H9 (cell line): ENCODE results near the gene ZNF593. TPM values are rescaled to one million over a fixed set of nuclear protein-coding genes. Genes with fewer than 3 reads are reported as not detected.

ENCODE experiments used
- DNase-seq: peaks from one replicate; pipeline ENCODE4 v3.0.0-alpha.2; 2017
- H2AFZ ChIP-seq: one replicate; pipeline ENCODE4 v1.6.1; 2013; ENCODE audit warnings: mild to moderate bottlenecking, low read length, control low read depth, moderate library complexity
- H2AK5ac ChIP-seq: 2 replicates; pipeline ENCODE4 v1.6.1; 2013; ENCODE audit warnings: low read length, control low read depth, mixed read lengths; ENCODE audit not compliant: insufficient read length
- H2BK120ac ChIP-seq: one replicate; pipeline ENCODE4 v1.6.1; 2013; ENCODE audit warnings: low read depth, mild to moderate bottlenecking, low read length, control low read depth, inconsistent platforms; ENCODE audit not compliant: poor library complexity, severe bottlenecking
- H2BK12ac ChIP-seq: 2 replicates; pipeline ENCODE4 v1.6.1; 2013; ENCODE audit warnings: low read length, control low read depth, mixed read lengths, low read depth; ENCODE audit not compliant: insufficient read length
- H2BK15ac ChIP-seq: 2 replicates; pipeline ENCODE4 v1.6.1; 2013; ENCODE audit warnings: low read depth, low read length, control low read depth
- H2BK20ac ChIP-seq: one replicate; pipeline ENCODE4 v1.6.1; 2013; ENCODE audit warnings: low read depth, mild to moderate bottlenecking, low read length, control low read depth, inconsistent platforms; ENCODE audit not compliant: poor library complexity, severe bottlenecking
- H2BK5ac ChIP-seq: 2 replicates; pipeline ENCODE4 v1.6.1; 2013; ENCODE audit warnings: low read length, control low read depth, mixed read lengths; ENCODE audit not compliant: insufficient read length
- H3K14ac ChIP-seq: 2 replicates; pipeline ENCODE4 v1.6.1; 2013; ENCODE audit warnings: low read length, control low read depth; ENCODE audit not compliant: insufficient read depth
- H3K18ac ChIP-seq: 2 replicates; pipeline ENCODE4 v1.6.1; 2013; ENCODE audit warnings: low read depth, mild to moderate bottlenecking, mixed read lengths, low read length, control low read depth; ENCODE audit not compliant: insufficient read length
- H3K23ac ChIP-seq: 2 replicates; pipeline ENCODE4 v1.6.1; 2013; ENCODE audit warnings: low read length, control low read depth, mixed read lengths, low read depth; ENCODE audit not compliant: insufficient read length
- H3K23me2 ChIP-seq: 2 replicates; pipeline ENCODE4 v1.6.1; 2013; ENCODE audit warnings: low read depth, mild to moderate bottlenecking, mixed read lengths, low read length, control low read depth; ENCODE audit not compliant: insufficient read length, poor library complexity, severe bottlenecking
- H3K27ac ChIP-seq: 2 replicates; pipeline ENCODE4 v1.5.1; 2013; ENCODE audit warnings: low read length, control low read depth, mixed read lengths, low read depth; ENCODE audit not compliant: insufficient read length
- H3K27me3 ChIP-seq: 2 replicates; pipeline ENCODE4 v1.6.1; 2013; ENCODE audit warnings: low read length, control low read depth, inconsistent platforms; ENCODE audit not compliant: insufficient read depth
- H3K4ac ChIP-seq: 2 replicates; pipeline ENCODE4 v1.6.1; 2013; ENCODE audit warnings: low read depth, mild to moderate bottlenecking, control low read depth, inconsistent platforms, low read length, moderate library complexity
- H3K4me1 ChIP-seq: 2 replicates; pipeline ENCODE4 v1.6.1; 2013; ENCODE audit warnings: low read length, control low read depth, inconsistent platforms; ENCODE audit not compliant: insufficient read depth
- H3K4me2 ChIP-seq: 2 replicates; pipeline ENCODE4 v1.6.1; 2013; ENCODE audit warnings: low read length, control low read depth, mixed read lengths; ENCODE audit not compliant: insufficient read length, insufficient read depth
- H3K56ac ChIP-seq: 2 replicates; pipeline ENCODE4 v1.6.1; 2013; ENCODE audit warnings: low read depth, mild to moderate bottlenecking, mixed read lengths, low read length, control low read depth; ENCODE audit not compliant: insufficient read length
- H3K79me1 ChIP-seq: 2 replicates; pipeline ENCODE4 v1.6.1; 2013; ENCODE audit warnings: low read depth, mild to moderate bottlenecking, moderate library complexity, low read length, control low read depth, inconsistent platforms; ENCODE audit not compliant: insufficient read depth, poor library complexity, severe bottlenecking
- H3K79me2 ChIP-seq: 2 replicates; pipeline ENCODE4 v1.6.1; 2013; ENCODE audit warnings: low read length, control low read depth, inconsistent platforms; ENCODE audit not compliant: insufficient read depth
- H3K9ac ChIP-seq: 2 replicates; pipeline ENCODE4 v1.6.1; 2013; ENCODE audit warnings: low read length, control low read depth, mixed read lengths; ENCODE audit not compliant: insufficient read length; ENCODE audit errors: extremely low read depth
- H3K9me3 ChIP-seq: one replicate; pipeline ENCODE4 v1.6.1; 2013; ENCODE audit warnings: low read depth, low read length, inconsistent platforms; ENCODE audit not compliant: control insufficient read depth
- H3T11ph ChIP-seq: one replicate; pipeline ENCODE4 v1.6.1; 2013; ENCODE audit warnings: mild to moderate bottlenecking, low read length, control low read depth, inconsistent platforms
- H4K20me1 ChIP-seq: one replicate; pipeline ENCODE4 v1.6.1; 2013; ENCODE audit not compliant: control insufficient read depth, insufficient read length, insufficient read depth
- H4K5ac ChIP-seq: 2 replicates; pipeline ENCODE4 v1.6.1; 2013; ENCODE audit warnings: low read depth, mild to moderate bottlenecking, mixed read lengths, low read length, control low read depth; ENCODE audit not compliant: insufficient read length
- H4K8ac ChIP-seq: replicated peaks from 2 replicates; pipeline ENCODE4 v1.6.1; 2013; ENCODE audit warnings: low read length, control low read depth, mixed read lengths, low read depth; ENCODE audit not compliant: insufficient read length
- H4K91ac ChIP-seq: 2 replicates; pipeline ENCODE4 v1.6.1; 2013; ENCODE audit warnings: low read depth, mild to moderate bottlenecking, moderate library complexity, mixed read lengths, low read length, control low read depth; ENCODE audit not compliant: insufficient read length
- H3K27ac Mint-ChIP-seq, 3 experiments: 2 replicates in 2 of 3; 3 replicates in 1 of 3; pipeline ENCODE4 v1.8.0; 2020 to 2021; ENCODE audit warnings: mixed read lengths in 3 of 3, mild to moderate bottlenecking in 1 of 3, moderate library complexity in 1 of 3
- H3K27me3 Mint-ChIP-seq: 2 replicates; pipeline ENCODE4 v1.8.0; 2021; ENCODE audit warnings: low read depth, mild to moderate bottlenecking, moderate library complexity, mixed read lengths
- H3K36me3 Mint-ChIP-seq, 3 experiments: 2 replicates in 2 of 3; 3 replicates in 1 of 3; pipeline ENCODE4 v1.8.0; 2020 to 2021; ENCODE audit warnings: low read depth in 3 of 3, mixed read lengths in 3 of 3; ENCODE audit not compliant: insufficient read depth in 1 of 3
- H3K4me1 Mint-ChIP-seq, 2 experiments: 2 replicates each; pipeline ENCODE4 v1.8.0; 2020; ENCODE audit warnings: mixed read lengths in 2 of 2
- H3K4me3 Mint-ChIP-seq, 2 experiments: 2 replicates in 1 of 2; 3 replicates in 1 of 2; pipeline ENCODE4 v1.8.0; 2020 to 2021; ENCODE audit warnings: mild to moderate bottlenecking in 2 of 2, mixed read lengths in 2 of 2, moderate library complexity in 1 of 2
- H3K9me3 Mint-ChIP-seq, 2 experiments: 2 replicates in 1 of 2; 3 replicates in 1 of 2; pipeline ENCODE4 v1.8.0; 2020; ENCODE audit warnings: mild to moderate bottlenecking in 2 of 2, mixed read lengths in 2 of 2, moderate library complexity in 1 of 2
- WGBS: extraction: QIAGEN DNeasy Blood & Tissue Kit; methylation state at CpG from one replicate; pipeline ENCODE4 v1.1.7; 2013; ENCODE audit warnings: missing lambda C conversion rate, low lambda C conversion rate, mixed read lengths; ENCODE audit not compliant: insufficient read length; ENCODE audit errors: extremely low coverage; 5-methylcytosine and 5-hydroxymethylcytosine counted together
- total RNA-seq: library from RNA; stranded (reverse); gene quantifications from 2 replicates; pipeline ENCODE4 v1.2.1, GENCODE V29; 2021
- TF ChIP-seq, protein P1 (sequence below): fragments of 200-600 bp; sonication (generic); conservative IDR thresholded peaks from 3 replicates; pipeline ENCODE4 v1.8.0; 2021; ENCODE audit warnings: antibody characterized with exemption, mild to moderate bottlenecking

Gene ZNF593
- total RNA-seq, 1 experiment from 2014 or later, result 48.2 TPM

DNA sequence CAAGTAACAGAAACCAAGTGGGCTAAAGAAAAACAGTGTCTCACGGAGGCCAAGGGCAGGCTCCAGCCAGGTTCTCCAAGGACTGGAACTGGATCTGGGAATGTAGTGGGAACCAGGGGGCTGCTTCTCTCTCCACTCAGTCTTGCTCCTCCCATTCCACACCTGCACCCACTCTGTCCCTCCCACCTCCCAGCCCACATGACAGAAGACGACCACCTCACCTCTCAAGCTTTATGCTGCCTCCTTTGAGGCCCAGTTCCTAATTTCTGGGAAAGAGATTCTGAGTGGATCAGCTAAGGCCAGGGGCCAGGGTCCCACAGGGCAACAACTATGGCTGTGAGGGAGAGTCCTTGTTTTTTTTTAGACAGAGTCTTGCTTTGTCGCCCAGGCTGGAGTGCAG, 45.5 kb downstream of the ZNF593 start:
- H3K36me3 Mint-ChIP-seq, result no peaks in the 10 kb centered on the region
- no CpG with 5 or more reads among the region's 3 CpGs for WGBS

More for the DNA sequence above, 45.5 kb downstream of the ZNF593 start:
- no peak overlapping the region for H2BK15ac ChIP-seq
- H3K9ac ChIP-seq, result no peak overlapping the region
- H3K14ac ChIP-seq, result no peak overlapping the region
- Mint-ChIP-seq H3K4me3 (no peak overlapping the region), H3K4me1 (peaks cover 9 to 11% of the 10 kb centered on the region in 2 experiments), H3K9me3 (no peaks in the 10 kb centered on the region), H3K27ac (no peak overlapping the region), H3K27me3 (no peaks in the 10 kb centered on the region; the same call in none of the 2 replicates)
- H3K9me3 ChIP-seq, result no peaks in the 10 kb centered on the region
- H3K27ac ChIP-seq, result no peak overlapping the region
- H2BK120ac ChIP-seq, result no peak overlapping the region
- H2BK5ac ChIP-seq, result no peak overlapping the region
- H3K23ac ChIP-seq, result no peak overlapping the region
- no peaks in the 10 kb centered on the region for H3K79me1 ChIP-seq
- H3K79me2 ChIP-seq, result no peaks in the 10 kb centered on the region
- no peak overlapping the region for H2AK5ac ChIP-seq
- no peaks in the 10 kb centered on the region for H3K4me1 ChIP-seq
- no peak for DNase-seq
- no peak overlapping the region for H3T11ph ChIP-seq
- H3K23me2 ChIP-seq, result no peaks in the 10 kb centered on the region
- TF ChIP-seq, protein P1, sequence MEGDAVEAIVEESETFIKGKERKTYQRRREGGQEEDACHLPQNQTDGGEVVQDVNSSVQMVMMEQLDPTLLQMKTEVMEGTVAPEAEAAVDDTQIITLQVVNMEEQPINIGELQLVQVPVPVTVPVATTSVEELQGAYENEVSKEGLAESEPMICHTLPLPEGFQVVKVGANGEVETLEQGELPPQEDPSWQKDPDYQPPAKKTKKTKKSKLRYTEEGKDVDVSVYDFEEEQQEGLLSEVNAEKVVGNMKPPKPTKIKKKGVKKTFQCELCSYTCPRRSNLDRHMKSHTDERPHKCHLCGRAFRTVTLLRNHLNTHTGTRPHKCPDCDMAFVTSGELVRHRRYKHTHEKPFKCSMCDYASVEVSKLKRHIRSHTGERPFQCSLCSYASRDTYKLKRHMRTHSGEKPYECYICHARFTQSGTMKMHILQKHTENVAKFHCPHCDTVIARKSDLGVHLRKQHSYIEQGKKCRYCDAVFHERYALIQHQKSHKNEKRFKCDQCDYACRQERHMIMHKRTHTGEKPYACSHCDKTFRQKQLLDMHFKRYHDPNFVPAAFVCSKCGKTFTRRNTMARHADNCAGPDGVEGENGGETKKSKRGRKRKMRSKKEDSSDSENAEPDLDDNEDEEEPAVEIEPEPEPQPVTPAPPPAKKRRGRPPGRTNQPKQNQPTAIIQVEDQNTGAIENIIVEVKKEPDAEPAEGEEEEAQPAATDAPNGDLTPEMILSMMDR, result no peak
- no peak overlapping the region for H2AFZ ChIP-seq
- no peak overlapping the region for H3K4ac ChIP-seq
- no peak overlapping the region for H2BK12ac ChIP-seq
- H4K20me1 ChIP-seq, result no peaks in the 10 kb centered on the region
- no peak overlapping the region for H3K4me2 ChIP-seq
- no peak overlapping the region for H2BK20ac ChIP-seq
- H3K27me3 ChIP-seq, result no peaks in the 10 kb centered on the region
- H4K5ac ChIP-seq, result no peak overlapping the region
- no peak overlapping the region for H4K91ac ChIP-seq
- H3K18ac ChIP-seq, result no peak overlapping the region
- H4K8ac ChIP-seq, result no peak overlapping the region
- no peak overlapping the region for H3K56ac ChIP-seq
